ENCODE results near the gene SAMD4A. TPM values are rescaled to one million over a fixed set of nuclear protein-coding genes. Genes with fewer than 3 reads are reported as not detected.

The SAMD4A gene
- total and polyA plus RNA-seq, 11 donors, result 45.0 to 247 (median 138) TPM

DNA sequence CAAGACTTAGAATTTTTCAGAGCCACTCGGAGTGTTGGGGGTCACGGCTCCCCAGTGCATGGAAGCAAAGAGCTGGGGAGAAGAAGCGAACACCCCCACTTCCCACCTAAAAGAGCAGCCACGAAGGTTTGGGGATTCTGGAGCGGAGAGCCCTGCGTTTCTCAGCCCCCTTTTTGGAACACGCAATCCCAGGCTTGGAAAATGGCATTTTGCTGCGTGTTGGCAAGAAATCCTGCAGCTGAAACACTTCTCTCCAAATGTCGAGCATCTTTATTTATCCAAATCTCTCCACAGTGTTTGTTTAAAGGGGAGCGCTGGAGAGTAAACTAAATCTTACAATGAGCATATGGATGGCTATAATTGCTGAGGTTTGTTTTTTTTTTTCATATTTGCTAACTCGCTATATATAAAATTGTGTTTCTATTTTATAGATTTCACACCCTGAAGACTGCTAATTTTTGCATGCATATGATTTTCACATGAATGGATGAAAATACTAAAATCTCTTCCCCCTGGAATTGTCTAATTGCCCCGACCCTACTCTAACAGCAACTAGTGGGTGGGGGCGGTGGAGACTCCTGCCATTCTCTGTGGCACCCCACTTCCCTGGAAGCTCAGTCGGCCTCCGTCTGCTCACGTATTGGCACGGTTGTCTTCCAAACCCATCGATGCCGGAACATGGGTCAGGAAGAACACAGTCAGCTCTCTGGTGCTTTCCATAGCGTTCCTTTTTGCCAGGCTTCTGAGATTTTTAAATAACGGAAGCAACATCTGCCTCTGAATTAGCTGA is 215.2 kb downstream of the SAMD4A start:
- intact Hi-C loops (cut with DNase I), result no loop called here
- no peaks in the 10 kb centered on the region for H3K9me3 ChIP-seq
- H3K36me3 ChIP-seq, result peaks cover 0 to 89% (median 54%) of the 10 kb centered on the region in 9 donors
- no peak for ATAC-seq
- no peak for DNase-seq
- 81 to 90% (median 86%) methylated on average over 21 of the region's 21 CpGs for whole genome bisulfite sequencing, 4 donors
- H3K4me1 ChIP-seq, result peaks cover 0 to 70% (median 33%) of the 10 kb centered on the region in 12 donors
- no peak overlapping the region for H3K4me3 ChIP-seq
- no peaks in the 10 kb centered on the region for H3K27me3 ChIP-seq
- TF ChIP-seq, protein P1, sequence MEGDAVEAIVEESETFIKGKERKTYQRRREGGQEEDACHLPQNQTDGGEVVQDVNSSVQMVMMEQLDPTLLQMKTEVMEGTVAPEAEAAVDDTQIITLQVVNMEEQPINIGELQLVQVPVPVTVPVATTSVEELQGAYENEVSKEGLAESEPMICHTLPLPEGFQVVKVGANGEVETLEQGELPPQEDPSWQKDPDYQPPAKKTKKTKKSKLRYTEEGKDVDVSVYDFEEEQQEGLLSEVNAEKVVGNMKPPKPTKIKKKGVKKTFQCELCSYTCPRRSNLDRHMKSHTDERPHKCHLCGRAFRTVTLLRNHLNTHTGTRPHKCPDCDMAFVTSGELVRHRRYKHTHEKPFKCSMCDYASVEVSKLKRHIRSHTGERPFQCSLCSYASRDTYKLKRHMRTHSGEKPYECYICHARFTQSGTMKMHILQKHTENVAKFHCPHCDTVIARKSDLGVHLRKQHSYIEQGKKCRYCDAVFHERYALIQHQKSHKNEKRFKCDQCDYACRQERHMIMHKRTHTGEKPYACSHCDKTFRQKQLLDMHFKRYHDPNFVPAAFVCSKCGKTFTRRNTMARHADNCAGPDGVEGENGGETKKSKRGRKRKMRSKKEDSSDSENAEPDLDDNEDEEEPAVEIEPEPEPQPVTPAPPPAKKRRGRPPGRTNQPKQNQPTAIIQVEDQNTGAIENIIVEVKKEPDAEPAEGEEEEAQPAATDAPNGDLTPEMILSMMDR (IDR thresholded peaks at IDR 0.05), result no peak
- TF ChIP-seq POLR2A (IDR thresholded peaks at IDR 0.05), result no peak
- peak overlapping the region in 8 of 12 donors; percentile 78 to 100 (median 92) for H3K27ac ChIP-seq

DNA sequence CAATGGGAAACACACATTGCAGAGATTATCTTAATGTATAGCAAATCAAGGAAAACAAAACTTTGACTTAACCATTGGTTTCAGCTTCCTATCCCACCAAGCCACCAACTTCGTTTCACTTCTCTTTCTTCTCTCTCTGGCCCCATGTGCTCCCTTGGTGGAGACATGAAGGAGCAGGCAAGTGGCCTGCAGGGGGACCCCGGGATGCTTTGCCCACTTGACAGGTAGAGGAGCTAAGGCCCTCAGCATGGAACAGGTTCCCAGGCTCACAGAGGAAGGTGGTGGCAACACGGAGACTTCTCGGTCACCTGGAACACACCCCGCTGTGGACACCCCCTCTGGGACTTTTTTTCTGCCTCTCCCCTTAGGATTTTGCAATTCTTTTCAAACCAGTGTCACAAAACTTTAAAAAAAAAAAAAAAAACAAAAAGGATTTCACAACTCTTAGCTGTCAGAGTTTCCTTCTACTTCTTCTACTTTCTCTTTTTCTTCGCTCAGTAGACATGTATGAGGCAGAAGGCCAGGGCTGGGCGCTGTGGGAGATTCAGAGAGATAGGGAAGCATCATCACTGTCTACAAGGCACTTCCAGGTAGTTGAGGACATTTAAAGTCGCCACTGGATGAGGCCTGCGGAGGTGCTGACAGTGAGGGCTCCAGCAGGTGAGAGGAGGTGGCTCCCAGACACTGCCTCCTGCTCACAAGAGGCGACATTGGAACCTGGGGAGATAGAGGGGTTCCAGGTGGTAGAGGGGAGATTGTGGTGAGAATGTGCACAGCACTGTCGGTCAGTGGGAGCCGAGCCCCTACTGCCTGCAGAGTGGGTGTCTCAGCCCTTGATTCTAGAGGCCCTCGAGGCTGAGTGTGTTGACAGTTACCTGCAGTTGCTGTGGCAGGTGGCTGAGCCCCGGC is 216.1 kb downstream of the SAMD4A start:
- ATAC-seq (no peak), DNase-seq (no peak)
- H3K27ac ChIP-seq, result peak overlapping the region; percentile 73 to 100 (median 92)
- H3K4me3 ChIP-seq, result no peak overlapping the region
- intact Hi-C loops (cut with DNase I), result no loop called here
- WGBS, 4 donors, result 77 to 83% (median 80%) methylated on average over 14 of the region's 14 CpGs
- TF ChIP-seq, protein P1 (IDR thresholded peaks at IDR 0.05), result peak in 2 of 12 donors; percentile 5 to 22
- no peak for TF ChIP-seq POLR2A (IDR thresholded peaks at IDR 0.05)
- H3K27me3 ChIP-seq, result no peaks in the 10 kb centered on the region
- H3K36me3 ChIP-seq, result peaks cover 0 to 90% (median 53%) of the 10 kb centered on the region in 9 donors
- H3K4me1 ChIP-seq, result peaks cover 0 to 69% (median 35%) of the 10 kb centered on the region in 12 donors
- H3K9me3 ChIP-seq, result no peaks in the 10 kb centered on the region

GRCh38 chr14:54783660-54784015 is 216.7 kb downstream of the SAMD4A start:
- ATAC-seq, result no peak

More at GRCh38 chr14:54783660-54784015, 216.7 kb downstream of the SAMD4A start:
- 86 to 95% (median 91%) methylated on average over 5 of the region's 5 CpGs for WGBS, 4 donors
- Histone ChIP-seq H3K27me3 (no peaks in the 10 kb centered on the region), H3K36me3 (peaks cover 0 to 90% (median 47%) of the 10 kb centered on the region in 9 donors), H3K4me3 (no peak overlapping the region), H3K9me3 (no peaks in the 10 kb centered on the region), H3K4me1 (peaks cover 0 to 62% (median 31%) of the 10 kb centered on the region in 12 donors), H3K27ac (peak overlapping the region; percentile 73 to 100 (median 92))
- DNase-seq, result no peak
- intact Hi-C loops (cut with DNase I), result no loop called here
- TF ChIP-seq, protein P1 (IDR thresholded peaks at IDR 0.05), result no peak
- TF ChIP-seq POLR2A (IDR thresholded peaks at IDR 0.05), result no peak
